ENCODE data around the gene HEPN1.
"Not testable (repeated sequence)": the region's sequence is repeated elsewhere in the genome, so short reads cannot be mapped to it uniquely, and the experiment has no call there.

The HEPN1 gene

GRCh38 chr11:124942466-124943253 is 23.6 kb downstream of the HEPN1 start:
- DNase-seq (ENCODE audit: low spot score): no peak

GRCh38 chr11:124943254-124943616 is 24.2 kb downstream of the HEPN1 start:
- DNase-seq (ENCODE audit: low spot score): no peak

GRCh38 chr11:124943741-124944140 is 24.7 kb downstream of the HEPN1 start:
- no peak for DNase-seq (ENCODE audit: low spot score)

GRCh38 chr11:124944565-124944964 is 25.5 kb downstream of the HEPN1 start:
- no peak for DNase-seq (ENCODE audit: low spot score)

- no peak for DNase-seq (ENCODE audit: low spot score)
These were observed 26.8 kb downstream of the HEPN1 start for GRCh38 chr11:124945826-124946225.

- no peak for DNase-seq (ENCODE audit: low spot score)
These were observed 27.7 kb downstream of the HEPN1 start for GRCh38 chr11:124946735-124947141.

- no peak for DNase-seq (ENCODE audit: low spot score)
These were observed 31.7 kb downstream of the HEPN1 start for GRCh38 chr11:124950601-124951330.

- DNase-seq (ENCODE audit: low spot score): no peak
These were observed 32.3 kb downstream of the HEPN1 start for GRCh38 chr11:124951341-124951740.

GRCh38 chr11:124953753-124954589 is 34.9 kb downstream of the HEPN1 start, which contains the start of gene CCDC15:
CCDC15 (plus strand) TSS chr11:124954202; CDS start chr11:124954733, 531 bp downstream.
- peak; percentile 94 for DNase-seq (ENCODE audit: low spot score)

GRCh38 chr11:124954590-124954955 is 35.5 kb downstream of the HEPN1 start:
- no peak for DNase-seq (ENCODE audit: low spot score)

- no peak for DNase-seq (ENCODE audit: low spot score)
These were observed 36.0 kb downstream of the HEPN1 start for GRCh38 chr11:124955035-124955434.

- peak; percentile 85 for DNase-seq (ENCODE audit: low spot score)
These were observed 43.0 kb downstream of the HEPN1 start for GRCh38 chr11:124961972-124962609.

- not testable (repeated sequence) for DNase-seq (ENCODE audit: low spot score)
These were observed 49.1 kb downstream of the HEPN1 start for GRCh38 chr11:124968197-124968596.

Measured in COLO829 (cell line).